Diencephalon (tissue), 1 donor: ENCODE results near the gene SLC13A2. TPM values are rescaled to one million over a fixed set of nuclear protein-coding genes. Genes with fewer than 3 reads are reported as not detected.

Experiments used
- total RNA-seq: library from RNA; depleted of rRNA; stranded (reverse); fragments of >200 nt; gene quantifications from one replicate; pipeline ENCODE4 v1.2.3, GENCODE V29; 2014

SLC13A2 gene
- not detected for total RNA-seq

GRCh38 chr17:28473542-28473941 is at the start of gene SLC13A2:
TSS of gene SLC13A2 (plus strand) at chr17:28473644. CDS start at chr17:28473713, 69 bp downstream.

GRCh38 chr17:28505986-28506665 is 32.7 kb downstream of the SLC13A2 start, which contains the start of gene FOXN1:
TSS of gene FOXN1 (plus strand) at chr17:28506348. CDS start at chr17:28523970, 17,622 bp downstream.

Other genes starting within 250 kb of the SLC13A2 start
- 25.8 TPM for gene TMEM97, start 154.4 kb upstream of the SLC13A2 start, total RNA-seq
- gene IFT20, start 138.2 kb upstream of the SLC13A2 start, total RNA-seq = 33.7 TPM
- 39.2 TPM for gene TNFAIP1, start 137.9 kb upstream of the SLC13A2 start, total RNA-seq
- gene POLDIP2, start 116.1 kb upstream of the SLC13A2 start, total RNA-seq = 49.4 TPM
- gene SEBOX, start 108.4 kb upstream of the SLC13A2 start, total RNA-seq = not detected
- 0.69 TPM for gene VTN, start 103.3 kb upstream of the SLC13A2 start, total RNA-seq
- 32.8 TPM for gene SARM1, start 102.0 kb upstream of the SLC13A2 start, total RNA-seq
- 18.2 TPM for gene SLC46A1, start 67.4 kb upstream of the SLC13A2 start, total RNA-seq
- not detected for gene FOXN1, start 32.7 kb downstream of the SLC13A2 start, total RNA-seq
- 35.8 TPM for gene UNC119, start 79.0 kb downstream of the SLC13A2 start, total RNA-seq
- 30.2 TPM for gene PIGS, start 97.9 kb downstream of the SLC13A2 start, total RNA-seq
- gene ALDOC, start 103.3 kb downstream of the SLC13A2 start, total RNA-seq = 249 TPM
- 9.7 TPM for gene SPAG5, start 125.4 kb downstream of the SLC13A2 start, total RNA-seq
- 15.9 TPM for gene RSKR, start 140.5 kb downstream of the SLC13A2 start, total RNA-seq
- 110 TPM for gene BLTP2, start 171.5 kb downstream of the SLC13A2 start, total RNA-seq
- gene SDF2, start 188.3 kb downstream of the SLC13A2 start, total RNA-seq = 36.9 TPM
- 42.2 TPM for gene SUPT6H, start 188.6 kb downstream of the SLC13A2 start, total RNA-seq
- 5.5 TPM for gene PROCA1, start 238.2 kb downstream of the SLC13A2 start, total RNA-seq
- gene RAB34, start 244.2 kb downstream of the SLC13A2 start, total RNA-seq = 21.2 TPM
- gene RPL23A, start 246.3 kb downstream of the SLC13A2 start, total RNA-seq = 340 TPM